GM23248 (cell line): ENCODE results near the gene STAG1.

ENCODE experiments used
- EZH2 ChIP-seq: fragments of 200-600 bp; sonication (generic); IDR thresholded peaks from 2 replicates; pipeline ENCODE4 v1.6.1; 2018; ENCODE audit warnings: antibody characterized with exemption, mild to moderate bottlenecking; ENCODE audit not compliant: insufficient read depth, poor library complexity, severe bottlenecking
- EZH2phosphoT487 ChIP-seq: fragments of 200-600 bp; sonication (generic); IDR thresholded peaks from 2 replicates; pipeline ENCODE4 v1.6.1; 2018; ENCODE audit warnings: antibody characterized with exemption, moderate library complexity, mild to moderate bottlenecking, low read depth; ENCODE audit not compliant: insufficient read depth

DNA sequence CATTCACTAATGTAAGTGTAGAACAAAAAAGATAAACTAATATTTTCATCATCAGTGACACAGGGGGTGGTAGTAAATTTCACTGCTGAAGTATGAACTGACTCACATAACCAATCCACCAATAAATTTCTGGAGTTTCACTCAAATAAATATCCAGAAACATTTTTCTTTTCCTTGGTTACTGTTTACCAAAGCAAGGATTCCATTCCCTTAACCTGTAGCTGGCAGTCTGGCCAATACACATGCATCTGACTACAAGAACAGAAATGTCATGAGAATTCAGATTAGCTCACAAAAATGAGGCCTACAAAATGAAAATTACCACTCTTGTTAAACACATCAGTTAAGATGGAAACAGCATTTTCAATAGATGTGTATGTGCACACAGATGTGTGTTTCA, 80.3 kb downstream of the STAG1 start:
- no peak for TF ChIP-seq EZH2
- no peak for TF ChIP-seq EZH2phosphoT487
